Stimulated activated CD4-positive, alpha-beta T cell treated with anti-CD3 and anti-CD28 coated beads, Interleukin-4, amount 100 ng/mL, for 4 hours (primary cell): ENCODE results near the gene BORCS8.
"Not testable (repeated sequence)": the region's sequence is repeated elsewhere in the genome, so short reads cannot be mapped to it uniquely, and the experiment has no call there.

Experiments used
- DNase-seq, 2 experiments: peaks; one replicate each; pipeline ENCODE4 v3.0.0-alpha.2; 2020

The BORCS8 gene

GRCh38 chr19:19192078-19192882, at the start of gene BORCS8, which contains the start of gene RFXANK:
TSS of gene BORCS8 (minus strand) at chr19:19192152. CDS start at chr19:19192117, 35 bp downstream.
TSS of gene RFXANK (plus strand) at chr19:19192258. CDS start at chr19:19193947, 1,689 bp downstream.
- DNase-seq: peak; percentile 96 to 99

GRCh38 chr19:19240476-19240875, 48.5 kb upstream of the BORCS8 start:
- no peak for DNase-seq

- DNase-seq: no peak
These were observed 47.7 kb upstream of the BORCS8 start for GRCh38 chr19:19239675-19240074.

- DNase-seq: no peak
These were observed 46.4 kb upstream of the BORCS8 start for GRCh38 chr19:19238126-19238894.

- no peak for DNase-seq
These were observed 44.2 kb upstream of the BORCS8 start for GRCh38 chr19:19236173-19236572.

- no peak for DNase-seq
These were observed 42.4 kb upstream of the BORCS8 start for GRCh38 chr19:19234220-19234816.

- DNase-seq: no peak
These were observed 40.3 kb upstream of the BORCS8 start for GRCh38 chr19:19232261-19232721.

GRCh38 chr19:19230999-19231398, 39.0 kb upstream of the BORCS8 start:
- DNase-seq: no peak

- no peak for DNase-seq
These were observed 37.7 kb upstream of the BORCS8 start for GRCh38 chr19:19229701-19230100.

- no peak for DNase-seq
These were observed 35.3 kb upstream of the BORCS8 start for GRCh38 chr19:19227217-19227616.

- DNase-seq: no peak
These were observed 34.7 kb upstream of the BORCS8 start for GRCh38 chr19:19226663-19227062.

GRCh38 chr19:19226204-19226603, 34.3 kb upstream of the BORCS8 start:
- DNase-seq: no peak

- DNase-seq: peak; percentile 68 to 71
These were observed 33.0 kb upstream of the BORCS8 start for GRCh38 chr19:19224852-19225494.

GRCh38 chr19:19224150-19224851, 32.3 kb upstream of the BORCS8 start:
- DNase-seq: no peak

GRCh38 chr19:19223636-19224035, 31.7 kb upstream of the BORCS8 start:
- no peak for DNase-seq

GRCh38 chr19:19223060-19223459, 31.1 kb upstream of the BORCS8 start:
- no peak for DNase-seq

- DNase-seq: not testable (repeated sequence)
These were observed 29.0 kb upstream of the BORCS8 start for GRCh38 chr19:19221000-19221399.

- no peak for DNase-seq
These were observed 27.0 kb upstream of the BORCS8 start for GRCh38 chr19:19218911-19219310.

GRCh38 chr19:19217099-19217498, 25.1 kb upstream of the BORCS8 start:
- DNase-seq: no peak

- DNase-seq: no peak
These were observed 23.8 kb upstream of the BORCS8 start for GRCh38 chr19:19215792-19216191.

- DNase-seq: peak in 1 of 2 experiments; percentile 28
These were observed 22.9 kb upstream of the BORCS8 start for GRCh38 chr19:19214892-19215291.

- DNase-seq: no peak
These were observed 22.2 kb upstream of the BORCS8 start for GRCh38 chr19:19214159-19214490.
